Upper lobe of left lung (tissue), 6 donors: Measurements from ENCODE around the gene SENP8. TPM values are rescaled to one million over a fixed set of nuclear protein-coding genes. Genes with fewer than 3 reads are reported as not detected.

ENCODE experiments used
- ATAC-seq, 2 donors: fragments of 200-7000 bp; cut with Tn5 transposase; one replicate each; pipeline ENCODE4 v1.9.1; 2022; ENCODE audit warnings: mild to moderate bottlenecking in 2 of 2, moderate library complexity in 2 of 2; ENCODE audit not compliant: low FRiP score in 2 of 2
- DNase-seq, 2 donors: peaks; one replicate each; pipeline ENCODE4 v3.0.0-alpha.2; 2019 to 2020
- H3K27ac ChIP-seq, 4 donors: fragments of 200-600 bp; sonication (generic); one replicate each; pipeline ENCODE4 v1.5.1; 2016 to 2019
- H3K27me3 ChIP-seq, 4 donors: fragments of 200-600 bp; sonication (generic); one replicate each; pipeline ENCODE4 v1.5.1; 2017 to 2019
- H3K36me3 ChIP-seq, 4 donors: fragments of 200-600 bp; sonication (generic); one replicate each; pipeline ENCODE4 v1.5.1; 2016 to 2019
- H3K4me1 ChIP-seq, 4 donors: fragments of 200-600 bp; sonication (generic); one replicate each; pipeline ENCODE4 v1.5.1; 2018 to 2019
- H3K4me3 ChIP-seq, 4 donors: fragments of 200-600 bp; sonication (generic); one replicate each; pipeline ENCODE4 v1.5.1; 2017 to 2019; ENCODE audit warnings: mild to moderate bottlenecking in 2 of 4, moderate library complexity in 1 of 4
- H3K9me3 ChIP-seq, 4 donors: fragments of 200-600 bp; sonication (generic); one replicate each; pipeline ENCODE4 v1.5.1; 2018 to 2019
- EP300 ChIP-seq, 4 donors: sonication (generic); formaldehyde crosslinking; IDR thresholded peaks; one replicate each; pipeline ENCODE4 v1.5.1; 2017; ENCODE audit warnings: antibody characterized with exemption in 4 of 4, control low read depth in 2 of 4
- POLR2A ChIP-seq, 4 donors: fragments of 450-650 bp; IDR thresholded peaks; one replicate each; pipeline ENCODE4 v1.5.1; 2016 to 2017; ENCODE audit warnings: antibody characterized with exemption in 4 of 4, mild to moderate bottlenecking in 2 of 4
- POLR2AphosphoS5 ChIP-seq, 2 donors: sonication (generic); formaldehyde crosslinking; IDR thresholded peaks; one replicate each; pipeline ENCODE4 v1.5.1; 2017; ENCODE audit warnings: antibody characterized with exemption in 2 of 2
- WGBS, 2 donors: methylation state at CpG; one replicate each; pipeline ENCODE4 v1.1.5; 2017 to 2018; 5-methylcytosine and 5-hydroxymethylcytosine counted together
- total RNA-seq, 6 donors: library from RNA; depleted of rRNA in 4 of 6; stranded (reverse); fragments of >200 nt in 4 of 6; gene quantifications; one replicate each; pipeline versions ENCODE4 v1.1.0 to v1.2.1, GENCODE V29; 2016 to 2021
- TF ChIP-seq, protein P1 (sequence below), 6 experiments: fragments of 450-650 bp in 4 of 6; fragments of 200-600 bp in 2 of 6; sonication (generic) in 2 of 6; IDR thresholded peaks; one replicate each; pipeline ENCODE4 v1.5.1; 2016 to 2019; ENCODE audit warnings: antibody characterized with exemption in 6 of 6
- donor health status: DM: no; HTN: no; CAD: no; lungs with moderate emphysema.
- donor health status: DM: no; HTN: yes; CAD: no; lungs with severe emphysema.

The SENP8 gene
- total RNA-seq, 6 donors from 2014 or later = 0.55 to 3.8 (median 3.0) TPM; not detected in 1

DNA sequence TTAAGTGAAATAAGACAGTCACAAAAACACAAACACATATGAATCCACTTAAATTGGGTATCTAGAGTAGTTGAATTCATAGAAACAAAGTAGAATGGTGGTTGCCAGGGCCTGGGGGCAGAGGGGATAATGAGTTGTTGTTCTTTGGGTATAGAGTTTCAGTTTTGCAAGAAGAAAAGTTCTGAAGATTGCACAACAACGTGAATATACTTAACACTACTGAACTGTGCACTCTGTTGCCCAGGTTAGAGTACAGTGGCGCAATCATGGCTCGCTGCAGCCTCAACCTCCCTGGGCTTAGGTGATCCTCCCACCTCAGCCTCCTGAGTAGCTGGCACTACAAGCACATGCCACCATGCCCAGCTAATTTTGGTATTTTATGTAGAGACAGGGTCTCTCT is 64.5 kb downstream of the SENP8 start:
- Histone ChIP-seq H3K27me3 (peaks cover 0 to 5% (median 1%) of the 10 kb centered on the region in 4 donors), H3K9me3 (no peaks in the 10 kb centered on the region), H3K27ac (peak overlapping the region; percentile 65 to 89 (median 77)), H3K4me1 (peaks cover 0 to 33% (median 23%) of the 10 kb centered on the region in 4 donors), H3K36me3 (no peaks in the 10 kb centered on the region), H3K4me3 (no peak overlapping the region)
- ATAC-seq (no peak), DNase-seq (peak in 1 of 2 donors; percentile 68)
- WGBS, 2 donors = 56 to 75% methylated on average over 3 of the region's 3 CpGs
- TF ChIP-seq POLR2AphosphoS5 (IDR thresholded peaks at IDR 0.05) (no peak), POLR2A (IDR thresholded peaks at IDR 0.05) (no peak), EP300 (IDR thresholded peaks at IDR 0.05) (no peak)
- TF ChIP-seq, protein P1, sequence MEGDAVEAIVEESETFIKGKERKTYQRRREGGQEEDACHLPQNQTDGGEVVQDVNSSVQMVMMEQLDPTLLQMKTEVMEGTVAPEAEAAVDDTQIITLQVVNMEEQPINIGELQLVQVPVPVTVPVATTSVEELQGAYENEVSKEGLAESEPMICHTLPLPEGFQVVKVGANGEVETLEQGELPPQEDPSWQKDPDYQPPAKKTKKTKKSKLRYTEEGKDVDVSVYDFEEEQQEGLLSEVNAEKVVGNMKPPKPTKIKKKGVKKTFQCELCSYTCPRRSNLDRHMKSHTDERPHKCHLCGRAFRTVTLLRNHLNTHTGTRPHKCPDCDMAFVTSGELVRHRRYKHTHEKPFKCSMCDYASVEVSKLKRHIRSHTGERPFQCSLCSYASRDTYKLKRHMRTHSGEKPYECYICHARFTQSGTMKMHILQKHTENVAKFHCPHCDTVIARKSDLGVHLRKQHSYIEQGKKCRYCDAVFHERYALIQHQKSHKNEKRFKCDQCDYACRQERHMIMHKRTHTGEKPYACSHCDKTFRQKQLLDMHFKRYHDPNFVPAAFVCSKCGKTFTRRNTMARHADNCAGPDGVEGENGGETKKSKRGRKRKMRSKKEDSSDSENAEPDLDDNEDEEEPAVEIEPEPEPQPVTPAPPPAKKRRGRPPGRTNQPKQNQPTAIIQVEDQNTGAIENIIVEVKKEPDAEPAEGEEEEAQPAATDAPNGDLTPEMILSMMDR (IDR thresholded peaks at IDR 0.05) = no peak

DNA sequence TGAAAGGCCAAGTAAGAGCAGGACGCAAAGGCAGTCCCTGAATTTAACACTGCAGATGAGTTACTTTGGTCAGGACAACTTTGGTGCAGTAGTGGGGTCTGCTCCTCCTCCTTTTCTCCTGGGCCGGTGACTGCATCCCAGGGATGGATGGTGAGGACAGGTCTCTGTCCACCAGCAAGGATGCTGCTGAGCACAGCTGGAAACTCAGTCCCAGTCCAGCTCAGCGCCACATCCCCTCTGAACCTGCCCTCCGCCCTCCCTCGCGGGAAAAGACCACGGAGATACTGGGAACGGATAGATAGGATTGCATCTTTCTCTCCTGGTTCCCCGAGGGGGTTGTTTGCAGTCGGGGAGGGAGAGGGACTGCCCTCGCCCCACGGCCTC is 65.6 kb downstream of the SENP8 start:
- ATAC-seq (peak in 1 of 2 donors; percentile 1), DNase-seq (no peak)
- Histone ChIP-seq H3K4me1 (peaks cover 0 to 27% (median 20%) of the 10 kb centered on the region in 4 donors), H3K9me3 (no peaks in the 10 kb centered on the region), H3K36me3 (no peaks in the 10 kb centered on the region), H3K4me3 (peak overlapping the region in 3 of 4 donors; percentile 18 to 30 (median 30)), H3K27ac (peak overlapping the region; percentile 65 to 89 (median 77)), H3K27me3 (peaks cover 0 to 5% (median 1%) of the 10 kb centered on the region in 4 donors)
- TF ChIP-seq, protein P1 (IDR thresholded peaks at IDR 0.05) = no peak
- TF ChIP-seq POLR2A (IDR thresholded peaks at IDR 0.05) (no peak), EP300 (IDR thresholded peaks at IDR 0.05) (no peak), POLR2AphosphoS5 (IDR thresholded peaks at IDR 0.05) (no peak)
- 45 to 47% methylated on average over 3 to 12 of the region's 12 CpGs for WGBS, 2 donors

DNA sequence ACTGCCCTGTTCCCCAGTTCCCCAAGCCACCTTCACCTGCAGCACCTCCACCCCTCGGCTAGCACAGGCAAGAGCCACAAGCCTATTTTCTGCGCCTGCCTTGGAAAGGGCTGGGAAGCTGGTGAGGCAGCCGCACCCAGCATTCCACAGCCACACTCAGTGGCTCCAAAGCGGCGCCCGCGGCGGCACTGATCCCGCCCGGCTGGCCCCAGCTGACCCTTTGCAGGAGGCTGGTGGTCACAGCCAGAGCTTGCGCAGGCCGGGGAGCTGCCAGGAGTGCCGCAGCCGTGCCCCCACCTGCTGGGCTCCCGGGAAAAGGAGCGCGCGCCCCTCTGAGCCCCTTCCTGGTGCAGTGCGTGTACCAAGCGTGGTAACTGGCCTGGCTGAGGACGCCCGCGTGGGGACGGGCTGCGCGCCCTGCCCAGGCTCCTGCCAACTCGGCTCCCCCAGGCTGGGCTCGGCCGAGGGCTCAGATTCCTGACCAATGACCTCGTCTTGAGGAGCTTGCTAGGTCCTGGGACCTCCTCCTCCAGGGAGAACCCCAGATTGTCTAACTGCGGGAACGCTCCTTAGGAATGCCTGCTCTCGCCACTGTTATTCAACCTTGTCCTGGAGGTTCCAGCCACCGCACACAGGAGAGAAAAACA is 66.1 kb downstream of the SENP8 start:
- H3K27me3 ChIP-seq = peaks cover 0 to 5% (median 1%) of the 10 kb centered on the region in 4 donors
- H3K27ac ChIP-seq = peak overlapping the region; percentile 65 to 89 (median 77)

DNA sequence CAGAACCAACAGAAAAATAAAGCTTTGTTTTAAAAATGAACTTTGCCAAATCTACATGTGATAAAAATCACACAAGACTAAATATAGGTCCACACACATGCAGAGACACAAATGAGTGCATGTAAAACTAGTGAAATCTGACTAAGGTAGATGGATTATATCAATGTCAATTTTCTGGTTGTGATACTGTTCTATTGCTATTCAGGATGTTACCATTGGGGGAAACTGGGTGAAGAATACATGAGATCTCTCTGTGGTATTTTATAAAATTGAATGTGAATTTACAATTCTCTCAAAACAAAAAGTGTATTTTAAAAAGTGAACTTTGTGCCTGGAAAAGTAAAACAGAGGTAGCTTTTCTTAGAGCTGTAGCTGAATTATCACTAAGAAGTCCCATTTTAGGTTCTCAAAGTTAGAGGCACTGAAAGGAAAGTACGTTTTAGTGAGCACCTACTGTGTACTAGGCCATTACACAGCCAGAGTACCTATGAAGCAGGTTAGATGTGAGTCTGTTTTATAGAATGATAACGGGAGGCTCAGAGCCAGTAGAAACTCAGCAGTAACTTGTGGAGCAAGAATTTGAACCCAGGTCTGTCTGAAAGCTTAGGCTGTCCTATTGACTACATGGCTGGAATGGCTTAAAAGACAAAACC is 71.2 kb downstream of the SENP8 start:
- Histone ChIP-seq H3K27ac (no peak overlapping the region), H3K4me3 (no peak overlapping the region), H3K27me3 (peaks cover 0 to under 1% (median under 1%) of the 10 kb centered on the region in 4 donors), H3K9me3 (no peaks in the 10 kb centered on the region), H3K4me1 (peaks cover 0 to 5% (median 1%) of the 10 kb centered on the region in 4 donors), H3K36me3 (no peaks in the 10 kb centered on the region)
- no peak for TF ChIP-seq EP300 (IDR thresholded peaks at IDR 0.05)
- no peak for TF ChIP-seq POLR2AphosphoS5 (IDR thresholded peaks at IDR 0.05)
- TF ChIP-seq POLR2A (IDR thresholded peaks at IDR 0.05) = no peak
- TF ChIP-seq, protein P1 (IDR thresholded peaks at IDR 0.05) = no peak
- DNase-seq (no peak), ATAC-seq (no peak)
- 88 to 89% methylated on average over 2 of the region's 2 CpGs for WGBS, 2 donors

More for the DNA sequence above, 66.1 kb downstream of the SENP8 start:
- Histone ChIP-seq H3K9me3 (no peaks in the 10 kb centered on the region), H3K36me3 (no peaks in the 10 kb centered on the region), H3K4me1 (peaks cover 0 to 27% (median 20%) of the 10 kb centered on the region in 4 donors), H3K4me3 (peak overlapping the region in 3 of 4 donors; percentile 18 to 30 (median 30))
- DNase-seq (peak; percentile 84 to 92), ATAC-seq (peak; percentile 82 to 92)
- 11 to 12% methylated on average over 12 to 32 of the region's 34 CpGs for WGBS, 2 donors
- TF ChIP-seq POLR2A (IDR thresholded peaks at IDR 0.05) (peak in 1 of 4 donors; percentile 72), POLR2AphosphoS5 (IDR thresholded peaks at IDR 0.05) (peak in 1 of 2 donors; percentile 28), EP300 (IDR thresholded peaks at IDR 0.05) (no peak)
- TF ChIP-seq, protein P1 (IDR thresholded peaks at IDR 0.05) = no peak
